Forelimb muscle (tissue), 1 donor: Measurements from ENCODE around the gene AMMECR1L. TPM values are rescaled to one million over a fixed set of nuclear protein-coding genes. Genes with fewer than 3 reads are reported as not detected.
"Not testable (repeated sequence)": the region's sequence is repeated elsewhere in the genome, so short reads cannot be mapped to it uniquely, and the experiment has no call there.

Experiments used
- DNase-seq: peaks from one replicate; pipeline ENCODE4 v3.0.0-alpha.2; 2013; ENCODE audit warnings: low read depth
- polyA plus RNA-seq: library from polyadenylated mRNA; unstranded; fragments of 120-200 nt; gene quantifications from one replicate; pipeline ENCODE4 v1.2.1, GENCODE V29; 2013; ENCODE audit not compliant: insufficient read length

AMMECR1L gene
- polyA plus RNA-seq, 1 donor = 13.5 TPM

DNA sequence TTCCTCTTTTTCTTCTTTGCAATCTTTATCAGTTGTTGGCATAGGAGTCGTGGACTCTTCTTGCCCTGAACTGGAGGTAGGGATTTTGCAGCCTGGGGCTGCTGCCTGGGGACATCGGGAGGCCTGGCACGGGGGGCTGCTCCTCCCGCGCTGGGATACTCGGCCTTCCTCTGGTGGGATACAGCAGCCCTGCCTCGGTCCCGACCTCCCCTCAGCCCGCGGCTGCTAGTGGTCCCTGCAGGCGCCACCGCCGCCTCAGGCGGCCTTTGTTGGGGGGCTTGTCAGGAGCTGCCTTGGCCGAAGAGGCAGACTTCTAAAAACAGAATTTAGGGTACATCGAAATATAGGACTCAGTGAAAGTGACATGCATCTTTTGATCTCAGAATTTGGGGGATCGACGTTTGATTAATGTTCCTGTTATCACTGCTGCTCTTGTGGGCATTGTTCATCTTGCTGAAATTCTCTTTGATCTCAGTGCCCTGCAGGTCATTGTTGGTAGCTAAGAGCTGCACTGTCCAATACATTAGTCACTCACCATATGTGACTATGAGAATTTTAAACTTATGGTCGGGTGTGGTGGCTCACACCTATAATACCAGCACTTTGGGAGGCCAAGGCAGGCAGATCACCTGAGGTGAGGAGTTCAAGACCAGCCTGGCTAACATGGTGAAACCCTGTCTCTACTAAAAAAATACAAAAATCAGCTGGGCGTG is 44.1 kb downstream of the AMMECR1L start:
- DNase-seq = no peak

DNA sequence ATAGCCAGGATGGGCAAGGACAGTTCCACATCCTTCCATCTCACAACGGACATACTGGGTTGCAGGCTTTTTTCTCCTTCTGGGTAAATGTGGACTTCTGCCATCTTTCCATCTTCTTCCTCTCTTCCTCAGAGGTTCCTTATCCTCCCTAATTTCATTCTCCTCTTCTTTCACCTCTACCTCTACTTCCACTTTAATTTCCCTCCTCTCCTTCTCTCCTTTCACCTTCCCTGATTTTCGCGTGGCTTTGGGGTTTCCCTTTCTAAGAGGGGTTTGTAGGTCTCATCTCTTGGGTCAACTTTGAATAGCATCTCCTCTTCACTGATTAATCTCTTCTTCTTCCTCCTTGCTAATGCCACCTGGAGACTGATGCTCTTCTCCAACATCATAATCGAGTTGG is 44.9 kb downstream of the AMMECR1L start:
- DNase-seq = no peak

DNA sequence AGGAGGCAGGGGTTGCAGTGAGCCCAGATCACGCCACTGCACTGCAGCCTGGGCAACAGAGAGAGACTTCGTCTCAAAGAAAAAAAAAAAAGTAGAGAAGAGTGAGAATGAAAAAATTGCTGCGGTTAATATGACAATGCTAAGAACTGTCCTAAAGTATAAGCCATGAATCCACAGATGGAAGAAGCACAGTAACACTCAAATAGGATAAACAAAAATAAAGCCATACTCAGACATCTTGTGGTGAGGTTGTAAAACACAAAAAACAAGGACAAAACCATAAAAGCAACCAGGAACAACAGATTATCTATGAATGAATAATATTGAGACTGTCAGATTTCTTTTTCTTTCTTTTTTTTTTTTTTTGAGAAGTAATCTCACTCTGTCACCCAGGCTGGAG is 50.8 kb downstream of the AMMECR1L start:
- no peak for DNase-seq

GRCh38 chr2:127829845-127830246 is 55.9 kb downstream of the AMMECR1L start:
- DNase-seq = no peak

DNA sequence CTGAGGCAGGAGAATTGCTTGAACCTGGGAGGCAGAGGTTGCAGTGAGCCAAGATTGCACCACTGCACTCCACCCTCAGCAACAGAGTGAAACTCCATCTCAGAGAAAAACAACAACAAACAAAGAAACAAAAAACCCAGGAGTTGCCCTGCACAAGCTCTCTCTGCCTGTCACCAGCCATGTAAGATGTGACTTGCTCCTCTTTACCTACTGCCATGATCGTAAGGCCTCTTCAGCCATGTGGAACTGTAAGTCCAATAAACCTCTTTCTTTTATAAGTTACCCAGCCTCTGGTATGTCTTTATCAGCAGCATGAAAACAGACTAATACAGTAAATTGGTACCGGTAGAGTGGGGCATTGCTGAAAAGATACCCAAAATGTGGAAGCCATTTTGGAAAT is 59.0 kb downstream of the AMMECR1L start:
- DNase-seq = not testable (repeated sequence)

DNA sequence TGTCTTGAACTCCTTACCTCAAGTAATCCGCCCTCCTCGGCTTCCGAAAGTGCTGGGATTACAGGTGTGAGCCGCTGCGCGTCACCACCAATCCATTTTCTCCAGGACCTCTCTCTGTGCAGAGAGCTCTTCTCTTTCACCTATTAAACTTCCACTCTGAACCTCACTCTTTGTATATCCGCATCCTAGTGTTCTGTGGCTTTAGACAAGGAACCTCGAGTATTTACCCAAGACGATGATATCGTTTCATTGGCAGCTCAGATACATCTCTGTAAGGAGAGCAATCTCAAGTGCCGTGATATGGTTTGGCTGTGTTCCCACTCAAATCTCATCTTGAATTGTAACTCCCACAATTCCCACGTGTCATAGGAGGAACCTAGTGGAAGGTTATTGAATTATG is 59.7 kb downstream of the AMMECR1L start:
- DNase-seq = no peak

DNA sequence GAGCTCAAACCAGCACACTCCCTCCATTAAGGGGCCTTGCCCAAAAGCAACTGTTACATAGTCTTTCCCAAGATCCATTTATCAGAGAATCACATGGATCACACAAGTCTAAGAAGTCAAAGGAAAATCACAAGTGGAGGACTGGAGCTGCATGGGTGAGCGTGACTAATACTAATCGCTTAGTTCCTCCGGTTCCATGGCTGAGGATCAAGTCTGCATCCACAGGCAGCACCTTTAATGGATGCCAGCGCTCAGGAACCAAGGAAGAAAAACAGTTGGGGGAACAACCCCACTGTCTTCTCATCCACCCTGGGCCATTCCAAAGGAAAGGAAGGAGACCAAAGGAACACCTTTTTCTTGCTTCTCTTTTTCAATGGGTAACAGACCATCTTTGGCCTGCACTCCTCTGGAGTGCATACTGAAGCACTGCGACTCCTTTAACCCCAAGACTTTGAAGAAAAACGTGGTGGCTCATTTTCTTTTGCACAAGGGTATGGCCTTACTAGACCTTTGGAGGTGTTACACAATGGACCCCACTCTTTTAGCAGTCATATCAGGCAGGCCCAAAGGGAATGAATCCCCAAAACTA is 65.6 kb downstream of the AMMECR1L start:
- DNase-seq = no peak

GRCh38 chr2:127818794-127819425 is 66.8 kb downstream of the AMMECR1L start:
- no peak for DNase-seq

- DNase-seq = no peak
These were observed 67.5 kb downstream of the AMMECR1L start for GRCh38 chr2:127818241-127818640.

DNA sequence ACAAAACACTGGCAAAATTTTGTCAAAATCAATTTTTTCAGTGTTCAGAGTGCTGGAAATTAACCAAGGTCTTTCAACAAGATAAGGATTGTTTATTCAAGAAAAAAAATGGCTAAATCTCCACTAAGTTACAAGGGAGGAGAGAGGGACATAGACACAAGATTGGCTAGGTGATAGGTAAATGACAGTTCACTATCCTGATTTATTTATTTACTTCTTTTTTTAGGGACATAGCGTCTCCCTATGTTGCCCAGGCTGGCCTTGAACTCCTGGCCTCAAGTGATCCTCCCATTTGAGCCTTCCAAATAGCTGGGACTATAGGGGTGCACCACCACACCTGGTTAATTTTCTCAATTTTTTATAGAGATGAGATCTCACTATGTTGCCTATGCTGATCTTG is 71.1 kb downstream of the AMMECR1L start:
- no peak for DNase-seq

GRCh38 chr2:127812441-127812840 is 73.3 kb downstream of the AMMECR1L start:
- not testable (repeated sequence) for DNase-seq

Other genes starting within 250 kb of the AMMECR1L start
- 2.4 TPM for gene GPR17, start 239.8 kb downstream of the AMMECR1L start, polyA plus RNA-seq
- gene LIMS2, start 210.4 kb downstream of the AMMECR1L start, polyA plus RNA-seq = 41.3 TPM
- not detected for gene SFT2D3, start 184.5 kb downstream of the AMMECR1L start, polyA plus RNA-seq
- 29.3 TPM for gene WDR33, start 74.8 kb downstream of the AMMECR1L start, polyA plus RNA-seq
- 45.8 TPM for gene POLR2D, start 27.8 kb downstream of the AMMECR1L start, polyA plus RNA-seq
- gene SAP130, start 142.1 kb upstream of the AMMECR1L start, polyA plus RNA-seq = 11.8 TPM
- 25.3 TPM for gene UGGT1, start 205.2 kb upstream of the AMMECR1L start, polyA plus RNA-seq